Heart left ventricle (tissue), 16 donors: ENCODE data around the gene ECSCR. TPM values are rescaled to one million over a fixed set of nuclear protein-coding genes. Genes with fewer than 3 reads are reported as not detected.
"Not testable (repeated sequence)": the region's sequence is repeated elsewhere in the genome, so short reads cannot be mapped to it uniquely, and the experiment has no call there.

Experiments used
- ATAC-seq, 4 donors: fragments of 200-7000 bp; cut with Tn5 transposase; one replicate each; pipeline ENCODE4 v1.9.1; 2020 to 2022; ENCODE audit warnings: moderate library complexity in 4 of 4, mild to moderate bottlenecking in 3 of 4, moderate number of reproducible peaks in 1 of 4
- DNase-seq, 5 donors: peaks; one replicate each; pipeline ENCODE4 v3.0.0-alpha.2; 2020
- H3K27ac ChIP-seq, 12 donors: fragments of 200-600 bp; sonication (generic) in 4 of 12; one replicate each; pipeline versions ENCODE4 v1.5.0 to v1.8.0; 2016 to 2022; ENCODE audit warnings: mild to moderate bottlenecking in 2 of 12
- H3K27me3 ChIP-seq, 9 donors: fragments of 200-600 bp; sonication (generic) in 2 of 9; one replicate each; pipeline versions ENCODE4 v1.5.1 to v1.8.0; 2016 to 2022; ENCODE audit warnings: mild to moderate bottlenecking in 3 of 9
- H3K36me3 ChIP-seq, 9 donors: fragments of 200-600 bp; sonication (generic) in 2 of 9; one replicate each; pipeline versions ENCODE4 v1.5.0 to v1.8.0; 2018 to 2022; ENCODE audit warnings: mild to moderate bottlenecking in 2 of 9
- H3K4me1 ChIP-seq, 12 donors: fragments of 200-600 bp; sonication (generic) in 4 of 12; one replicate each; pipeline versions ENCODE4 v1.5.0 to v1.8.0; 2016 to 2022; ENCODE audit warnings: mild to moderate bottlenecking in 3 of 12
- H3K4me3 ChIP-seq, 12 donors: fragments of 200-600 bp; sonication (generic) in 4 of 12; one replicate each; pipeline versions ENCODE4 v1.5.0 to v1.8.0; 2017 to 2022; ENCODE audit warnings: mild to moderate bottlenecking in 9 of 12, moderate library complexity in 4 of 12
- H3K9me3 ChIP-seq, 12 donors: fragments of 200-600 bp; sonication (generic) in 4 of 12; one replicate each; pipeline versions ENCODE4 v1.5.0 to v1.8.0; 2016 to 2022; ENCODE audit warnings: mild to moderate bottlenecking in 1 of 12
- CTCF ChIP-seq, 12 donors: fragments of 200-600 bp; sonication (generic) in 4 of 12; IDR thresholded peaks; one replicate each; pipeline versions ENCODE4 v1.5.0 to v1.8.0; 2018 to 2022; ENCODE audit warnings: antibody characterized with exemption in 12 of 12, mild to moderate bottlenecking in 5 of 12
- POLR2A ChIP-seq, 2 donors: fragments of 450-650 bp; IDR thresholded peaks; one replicate each; pipeline ENCODE4 v1.6.1; 2017; ENCODE audit warnings: antibody characterized with exemption in 2 of 2, mild to moderate bottlenecking in 2 of 2, moderate library complexity in 2 of 2
- WGBS, 4 donors: extraction: QIAGEN DNeasy Blood & Tissue Kit in 2 of 4; methylation state at CpG; one replicate each; pipeline versions ENCODE4 v1.1.5 to v1.1.7; 2013 to 2018; 5-methylcytosine and 5-hydroxymethylcytosine counted together
- intact Hi-C, 10 donors: fragments of 100-400 bp; cut with DNase I; formaldehyde crosslinking; loops; one replicate each; pipeline versions ENCODE4 v1.11.1 to v1.14.2; 2022
- polyA plus RNA-seq, 2 donors: library from polyadenylated mRNA; stranded (reverse); fragments of 200-250 nt; gene quantifications; one replicate each; pipeline ENCODE4 v1.2.3, GENCODE V29; 2013
- total RNA-seq, 9 donors: library from RNA; depleted of rRNA in 2 of 9; stranded (reverse); fragments of >200 nt in 2 of 9; fragmentation: NEBNext Ultra II Directional in 3 of 9; extraction: Animal tissue kit (Norgen Biotek cat#: 25700) in 3 of 9; gene quantifications; one replicate each; pipeline versions ENCODE4 v1.1.0 to v1.2.4, GENCODE V29; 2016 to 2023
- donor health status: ischemic (EF 13 %, LVEDD 7.1; RV severe dilation, severe dysfunction).
- donor health status: healthy with polysubstance abuse.
- donor health status: DM: no; HTN: yes; CAD: no.
- donor health status: DM: no; HTN: no; CAD: no.
- donor health status: ischemic (EF 25% LVEDD 6.9; RV normal size, moderate dysfunction).
- donor health status: ischemic (EF 25% LVEDD 5.7; RV mildly dilated, moderate dysfunction).
- donor health status: healthy.
- donor health status: DM: yes; HTN: yes; CAD: no.
- donor health status: ischemic (EF 35%, LVEDD 5.7; RV mildly dilated, moderate dysfunction).
- donor health status: nonischemic (EF 11% LVEDD 7.7; RV severe dilation, severe dysfunction).
- donor health status: DM: yes; HTN: yes; CAD: no.
- donor health status: PGD.
- donor health status: ischemic (EF 29% LVEDD 5.4; RV normal size, mild dysfunction).
- donor health status: nonischemic (EF 23%, LVEDD 6.1; RV moderate dilation, normal function).

The ECSCR gene
- total and polyA plus RNA-seq, 11 donors = 13.4 to 59.3 (median 21.3) TPM

GRCh38 chr5:139481580-139482049 is 19.1 kb upstream of the ECSCR start:
- 8 to 24% (median 20%) methylated on average over 5 of the region's 5 CpGs for WGBS, 4 donors
- Histone ChIP-seq H3K27ac (peak overlapping the region; percentile 86 to 98 (median 92)), H3K9me3 (no peaks in the 10 kb centered on the region), H3K36me3 (peaks cover 0 to 45% (median 40%) of the 10 kb centered on the region in 9 donors), H3K4me3 (peak overlapping the region; percentile 35 to 81 (median 62)), H3K27me3 (no peaks in the 10 kb centered on the region), H3K4me1 (peaks cover 0 to 78% (median 43%) of the 10 kb centered on the region in 12 donors)
- intact Hi-C loops = loop anchor here in 6 of 10 donors (2.0 to 10.0 kb wide), 6 partner anchors 21 to 47 kb away; partner anchors contain the start of gene DNAJC18 (in 3 of the 6)
- ATAC-seq (peak; percentile 45 to 60 (median 54)), DNase-seq (peak in 3 of 5 donors; percentile 49 to 65 (median 51))
- TF ChIP-seq POLR2A (IDR thresholded peaks at IDR 0.05) (no peak), CTCF (IDR thresholded peaks at IDR 0.05) (peak in 8 of 12 donors; percentile 11 to 48 (median 19))

GRCh38 chr5:139481122-139481533 is 18.6 kb upstream of the ECSCR start:
- WGBS, 4 donors = 20 to 80% (median 29%) methylated on average over 1 to 12 of the region's 12 CpGs
- intact Hi-C loops = loop anchor here in 5 of 10 donors (5.0 to 10.0 kb wide), 3 partner anchors 36 to 46 kb away; partner anchors contain the start of gene DNAJC18 (in 2 of the 5)

GRCh38 chr5:139479729-139480128 is 17.2 kb upstream of the ECSCR start:
- Histone ChIP-seq H3K36me3 (peaks cover 0 to 62% (median 56%) of the 10 kb centered on the region in 9 donors), H3K27ac (peak overlapping the region in 1 of 12 donors; percentile 18), H3K4me1 (peaks cover 0 to 87% (median 49%) of the 10 kb centered on the region in 12 donors)
- not testable (repeated sequence) for H3K27me3 ChIP-seq, ATAC-seq, H3K4me3 ChIP-seq, DNase-seq, H3K9me3 ChIP-seq
- intact Hi-C loops = loop anchor here in 5 of 10 donors (5.0 to 10.0 kb wide), 3 partner anchors 37 to 45 kb away; partner anchors contain the start of gene DNAJC18 (in 2 of the 5)
- WGBS, 4 donors = 96 to 98% (median 96%) methylated on average over 4 of the region's 4 CpGs

More at GRCh38 chr5:139481122-139481533, 18.6 kb upstream of the ECSCR start:
- peak overlapping the region; percentile 86 to 98 (median 92) for H3K27ac ChIP-seq
- peaks cover 0 to 50% (median 45%) of the 10 kb centered on the region in 9 donors for H3K36me3 ChIP-seq
- no peak for TF ChIP-seq POLR2A (IDR thresholded peaks at IDR 0.05)
- peaks cover 0 to 81% (median 43%) of the 10 kb centered on the region in 12 donors for H3K4me1 ChIP-seq
- peak overlapping the region; percentile 35 to 81 (median 62) for H3K4me3 ChIP-seq
- DNase-seq (peak in 4 of 5 donors; percentile 58 to 72 (median 60)), ATAC-seq (peak in 3 of 4 donors; percentile 19 to 52 (median 48))
- H3K9me3 ChIP-seq = no peaks in the 10 kb centered on the region
- no peaks in the 10 kb centered on the region for H3K27me3 ChIP-seq

GRCh38 chr5:139478657-139479423 is 16.3 kb upstream of the ECSCR start:
- Histone ChIP-seq H3K36me3 (peaks cover 0 to 62% (median 56%) of the 10 kb centered on the region in 9 donors), H3K27ac (peak overlapping the region in 3 of 12 donors; percentile 20 to 36 (median 33)), H3K4me1 (peaks cover 0 to 87% (median 53%) of the 10 kb centered on the region in 12 donors)
- H3K9me3 ChIP-seq, H3K4me3 ChIP-seq, ATAC-seq, intact Hi-C loops, H3K27me3 ChIP-seq: not testable (repeated sequence)
- DNase-seq = peak in 2 of 5 donors; percentile 8 to 16
- WGBS, 4 donors = 56 to 65% (median 63%) methylated on average over 9 of the region's 9 CpGs

- 79 to 88% (median 83%) methylated on average over 13 of the region's 13 CpGs for WGBS, 4 donors
- H3K4me3 ChIP-seq = no peak overlapping the region
- ATAC-seq (no peak), DNase-seq (peak in 1 of 5 donors; percentile 9)
- H3K27ac ChIP-seq = peak overlapping the region in 3 of 12 donors; percentile 29 to 59 (median 34)
- TF ChIP-seq CTCF (IDR thresholded peaks at IDR 0.05) (no peak), POLR2A (IDR thresholded peaks at IDR 0.05) (no peak)
- peaks cover 0 to 62% (median 56%) of the 10 kb centered on the region in 9 donors for H3K36me3 ChIP-seq
- intact Hi-C loops = no loop called here
- H3K9me3 ChIP-seq = no peaks in the 10 kb centered on the region
- peaks cover 0 to 87% (median 46%) of the 10 kb centered on the region in 12 donors for H3K4me1 ChIP-seq
- H3K27me3 ChIP-seq = no peaks in the 10 kb centered on the region
These were observed 13.5 kb upstream of the ECSCR start for GRCh38 chr5:139475865-139476617.
